Right renal cortex interstitium (tissue), 3 donors: Measurements from ENCODE around the gene PRPF40A. TPM values are rescaled to one million over a fixed set of nuclear protein-coding genes. Genes with fewer than 3 reads are reported as not detected.

Source experiments
- DNase-seq, 3 donors: peaks; one replicate each; pipeline ENCODE4 v3.0.0-alpha.2; 2013; ENCODE audit warnings: low read depth in 3 of 3, low spot score in 2 of 3
- polyA plus RNA-seq, 3 donors: library from polyadenylated mRNA; unstranded; fragments of 120-200 nt; gene quantifications; one replicate each; pipeline ENCODE4 v1.2.1, GENCODE V29; 2013; ENCODE audit not compliant: insufficient read length in 3 of 3

Gene PRPF40A
- polyA plus RNA-seq, 3 donors = 144 to 164 (median 148) TPM

DNA sequence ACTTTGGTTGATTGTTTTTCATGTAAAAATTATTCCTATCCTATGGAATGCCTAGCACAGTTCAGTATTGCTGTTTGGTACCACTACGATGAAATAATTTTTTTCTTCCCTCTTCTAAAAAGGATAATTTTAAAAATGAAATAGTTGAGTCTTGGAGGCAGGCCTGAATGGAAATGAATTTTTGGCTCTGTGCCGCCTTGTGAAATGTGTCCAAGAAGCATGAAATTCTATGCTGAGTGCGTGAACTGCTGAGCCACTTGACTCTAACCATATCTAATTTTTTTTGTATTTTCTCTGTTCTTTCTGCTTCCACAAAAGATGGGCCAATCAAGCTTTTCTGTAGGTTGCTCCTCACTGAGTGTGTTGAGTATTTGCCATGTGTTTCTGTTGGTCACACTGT is 95.0 kb downstream of the PRPF40A start:
- no peak for DNase-seq

DNA sequence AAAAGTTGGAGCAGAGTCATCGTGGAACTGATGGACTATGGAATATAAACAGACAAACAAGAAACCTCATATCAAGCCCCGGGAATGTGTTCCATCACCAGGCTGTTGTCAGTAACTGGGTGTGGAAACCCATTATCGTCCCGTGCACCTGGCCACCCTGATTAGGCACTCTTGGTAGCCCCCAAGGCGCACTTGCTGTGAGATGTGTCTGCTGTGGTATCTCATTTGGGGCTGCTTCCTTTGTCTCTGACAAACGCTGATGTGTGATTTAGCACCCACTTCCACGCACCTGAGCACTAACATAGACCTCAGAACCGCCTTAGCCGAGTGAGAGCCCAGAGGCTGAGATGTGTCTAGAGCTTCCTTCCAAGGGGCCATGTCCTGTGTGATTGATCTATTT is 96.3 kb downstream of the PRPF40A start:
- no peak for DNase-seq

DNA sequence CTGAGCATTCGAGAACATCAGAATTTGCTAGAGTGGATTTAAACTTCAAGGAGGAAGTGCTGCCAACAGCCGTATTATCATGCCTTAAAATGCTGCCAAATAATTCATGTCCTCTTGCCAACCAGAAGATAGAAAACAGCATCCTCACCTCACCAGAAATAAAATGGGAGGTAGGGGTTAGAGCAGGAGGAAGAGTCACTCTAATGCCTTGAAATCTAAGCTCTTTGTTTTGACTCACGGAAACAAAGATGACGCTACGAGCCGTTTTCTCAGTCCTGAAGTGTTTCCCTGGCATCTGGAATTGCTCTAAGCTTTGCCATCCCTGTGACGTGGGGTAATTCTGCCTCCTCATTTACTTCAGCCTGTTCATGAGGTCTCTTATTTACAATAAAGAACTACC is 97.1 kb downstream of the PRPF40A start:
- DNase-seq = no peak

DNA sequence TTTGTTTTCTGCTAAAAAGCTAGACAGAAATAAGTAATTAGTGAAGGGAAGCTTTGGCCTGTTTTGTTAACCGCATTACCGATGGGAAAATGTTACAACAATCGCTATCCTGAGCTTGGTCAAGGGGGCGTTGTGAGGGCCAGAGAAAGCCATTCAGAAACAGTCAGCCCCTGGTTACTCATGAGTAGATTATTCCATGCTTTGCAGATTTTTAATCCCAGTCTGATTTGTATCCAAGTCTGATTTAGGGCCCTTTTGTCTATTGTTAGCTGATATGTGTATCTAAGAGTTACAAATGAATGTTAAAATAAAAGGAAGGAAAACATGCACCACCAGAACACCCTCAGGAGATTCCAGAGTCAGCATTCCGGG is 99.1 kb downstream of the PRPF40A start:
- no peak for DNase-seq

DNA sequence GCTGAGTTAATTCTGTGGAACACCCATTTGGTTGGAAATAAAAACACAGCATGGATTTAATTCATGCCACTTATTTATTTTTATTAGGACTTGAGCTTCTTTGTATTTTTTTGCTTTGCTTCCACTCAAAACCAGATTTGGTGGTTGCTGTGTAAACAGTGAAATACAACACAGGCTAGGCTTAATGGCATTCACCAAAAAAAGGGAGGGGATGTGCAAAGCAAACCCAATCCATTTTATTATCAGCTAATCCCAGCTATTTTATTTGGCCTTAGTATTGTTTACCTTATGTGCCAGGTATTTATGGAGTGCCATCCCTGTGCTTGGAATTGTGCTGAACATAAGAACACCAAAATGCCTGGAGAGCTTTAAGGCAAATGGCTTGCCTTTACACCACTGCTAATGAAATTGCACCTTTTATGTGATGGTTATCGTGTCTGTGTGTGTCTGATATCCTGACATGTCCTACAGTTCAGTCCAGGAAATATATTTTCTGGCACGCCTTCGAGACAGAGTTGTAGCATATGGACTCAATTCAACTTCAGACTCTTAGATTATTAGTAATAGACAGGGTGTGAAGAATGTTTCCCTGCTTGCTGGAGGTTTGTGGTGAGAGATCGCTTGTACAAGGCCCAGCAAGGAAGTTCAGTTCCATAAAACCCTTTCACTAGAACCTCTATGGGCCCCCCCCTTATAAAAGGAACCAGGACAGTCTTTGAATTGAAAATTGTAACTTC is 99.6 kb downstream of the PRPF40A start:
- DNase-seq = no peak

DNA sequence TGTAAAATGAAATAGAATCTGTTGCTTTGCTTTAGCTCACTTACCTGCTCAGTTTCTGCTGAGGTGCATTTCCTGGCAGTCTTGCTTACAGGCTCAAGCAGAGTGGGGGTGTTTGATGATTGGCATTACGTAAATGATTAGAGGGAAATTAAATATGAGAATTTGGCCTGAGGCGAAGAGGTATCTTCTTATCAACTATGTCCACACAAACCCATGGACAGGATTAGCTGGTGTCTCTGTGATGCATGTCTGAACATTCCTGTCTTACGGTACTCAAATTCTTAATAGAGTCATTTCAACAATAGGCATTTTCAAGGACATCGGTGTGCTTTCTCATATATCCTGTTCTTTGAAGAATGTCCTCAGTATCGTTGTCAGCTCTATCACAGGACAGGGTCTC is 102.1 kb downstream of the PRPF40A start:
- no peak for DNase-seq

DNA sequence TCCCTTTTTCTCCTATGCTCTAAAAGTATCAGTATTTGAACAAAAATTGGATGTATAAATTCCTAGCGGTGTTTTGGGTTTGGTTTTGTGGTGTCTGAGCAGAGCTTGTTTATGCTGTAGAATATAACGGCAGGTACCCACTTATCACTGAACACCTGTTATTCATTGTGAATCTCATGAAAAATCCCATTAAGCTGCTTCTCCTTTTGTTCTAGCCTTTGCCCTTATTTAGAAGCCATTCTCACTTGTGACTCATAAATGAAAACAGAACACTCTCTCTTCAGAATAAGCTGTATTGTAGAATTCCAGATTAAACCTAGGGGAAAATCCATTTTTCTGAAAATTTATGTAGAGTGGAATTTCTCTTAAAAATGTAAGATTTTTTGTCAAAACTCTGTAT is 104.0 kb downstream of the PRPF40A start:
- no peak for DNase-seq

DNA sequence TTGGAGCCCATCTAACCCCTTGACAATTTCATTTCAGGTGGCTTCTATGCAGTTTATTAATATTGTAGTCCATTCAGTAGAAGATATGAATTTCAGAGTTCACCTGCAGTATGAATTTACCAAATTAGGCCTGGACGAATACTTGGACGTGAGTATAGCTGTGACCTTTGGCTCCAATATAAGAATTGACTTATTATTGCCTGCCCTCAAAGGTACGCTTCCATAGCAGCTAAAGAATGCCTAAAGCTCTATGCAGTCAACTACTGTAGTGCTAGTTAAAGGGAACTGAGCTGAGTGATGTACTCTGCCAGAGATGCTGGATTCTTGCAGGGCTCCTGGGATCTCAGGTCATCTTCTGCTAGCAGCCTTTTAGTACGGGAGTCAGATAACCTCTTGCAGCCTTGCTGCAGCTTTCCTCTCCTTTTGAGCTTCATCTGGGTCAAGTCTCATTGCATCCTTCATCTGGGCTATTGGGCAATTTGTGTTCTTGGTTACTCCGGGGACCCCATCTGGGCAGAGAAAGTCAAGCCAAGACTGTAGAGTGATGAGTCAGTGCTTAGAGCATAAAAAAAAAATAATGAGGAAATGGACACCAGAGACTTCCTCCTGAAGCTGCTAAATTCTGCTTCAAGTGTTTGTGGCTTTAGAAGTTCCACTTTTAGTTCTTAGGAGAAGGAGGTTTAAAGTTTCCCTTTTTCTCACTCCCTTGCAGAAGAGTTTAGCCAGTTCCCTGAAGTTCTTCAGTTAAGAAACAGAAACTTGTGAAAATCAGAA is 105.6 kb downstream of the PRPF40A start:
- no peak for DNase-seq

DNA sequence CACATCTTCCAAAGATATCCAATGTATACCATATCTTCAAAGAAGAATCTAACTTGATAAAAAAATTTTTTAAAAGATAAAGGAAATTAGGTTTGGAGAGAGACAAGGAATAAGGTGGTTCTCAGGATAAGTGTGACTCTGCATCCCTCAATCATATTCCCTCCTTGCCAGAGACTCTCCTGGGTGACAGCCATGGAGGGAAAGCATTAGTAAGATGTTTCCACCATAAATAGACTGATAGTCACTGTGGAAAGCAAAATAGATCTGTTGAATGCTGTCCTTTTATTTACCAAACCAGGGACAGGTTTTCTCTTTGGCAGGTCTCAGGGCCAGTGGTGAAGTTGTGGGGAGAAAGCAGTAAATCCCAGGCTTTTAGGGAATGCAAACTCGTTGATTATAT is 107.6 kb downstream of the PRPF40A start:
- DNase-seq = no peak

DNA sequence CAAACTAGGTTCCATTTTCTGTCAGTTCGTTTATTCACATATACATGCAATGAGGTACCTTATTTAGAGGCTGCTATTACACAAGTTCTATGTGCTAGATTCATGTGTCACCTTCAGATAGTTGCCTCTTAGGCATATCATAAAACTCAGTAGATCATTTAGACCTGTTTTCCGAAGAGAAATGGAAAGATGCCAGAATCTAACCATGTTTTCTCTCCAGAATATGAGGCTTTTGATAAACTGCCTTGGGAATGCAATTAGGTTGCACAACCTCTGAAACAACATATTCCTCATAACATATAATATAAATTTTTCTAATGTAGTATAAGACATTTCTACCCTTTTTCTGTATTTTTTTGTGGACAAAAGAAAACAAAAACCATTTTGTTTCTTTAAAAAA is 108.1 kb downstream of the PRPF40A start:
- no peak for DNase-seq

DNA sequence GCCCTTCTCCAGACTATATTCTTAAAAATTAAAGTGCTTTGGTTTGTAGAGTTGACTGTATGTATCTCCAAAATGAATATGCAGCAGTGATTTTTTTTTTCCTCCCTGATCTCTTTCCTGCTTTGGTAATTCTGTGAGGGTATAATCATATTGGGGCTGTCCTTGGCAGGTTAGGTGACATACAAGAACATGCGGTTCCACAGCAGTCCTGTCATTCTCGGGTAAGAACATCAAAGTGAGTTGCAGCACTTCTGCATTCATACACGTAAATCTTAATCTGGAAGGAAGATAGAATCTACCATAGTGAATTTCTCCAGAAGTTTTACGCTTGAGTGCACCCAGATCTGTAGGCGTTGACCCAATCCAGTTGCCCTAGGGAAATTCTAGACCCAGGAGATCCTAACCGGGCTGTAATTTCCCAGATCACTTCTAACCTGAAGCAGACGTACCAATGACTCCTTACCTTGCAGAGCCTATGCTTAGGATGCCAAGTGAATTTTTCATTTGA is 109.4 kb downstream of the PRPF40A start:
- DNase-seq = no peak

DNA sequence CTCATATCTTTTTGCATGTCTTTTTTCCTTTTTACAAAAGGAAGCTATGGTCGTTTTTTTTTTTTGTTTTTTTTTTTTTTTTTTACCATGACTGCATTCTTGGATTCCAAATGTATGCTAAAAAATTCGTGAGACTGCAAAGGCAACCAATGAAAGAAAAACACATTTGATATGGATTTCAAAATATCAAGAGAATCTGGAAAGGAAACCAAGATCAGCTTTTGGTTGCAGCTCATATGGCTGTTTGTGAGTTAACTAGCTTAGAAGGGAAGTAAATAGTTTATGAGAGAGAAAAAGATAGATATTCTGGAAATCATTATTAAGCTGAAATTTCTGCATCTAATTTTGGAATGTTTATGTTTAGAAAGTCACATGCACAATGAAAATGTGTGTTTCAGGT is 110.3 kb downstream of the PRPF40A start:
- DNase-seq = no peak

DNA sequence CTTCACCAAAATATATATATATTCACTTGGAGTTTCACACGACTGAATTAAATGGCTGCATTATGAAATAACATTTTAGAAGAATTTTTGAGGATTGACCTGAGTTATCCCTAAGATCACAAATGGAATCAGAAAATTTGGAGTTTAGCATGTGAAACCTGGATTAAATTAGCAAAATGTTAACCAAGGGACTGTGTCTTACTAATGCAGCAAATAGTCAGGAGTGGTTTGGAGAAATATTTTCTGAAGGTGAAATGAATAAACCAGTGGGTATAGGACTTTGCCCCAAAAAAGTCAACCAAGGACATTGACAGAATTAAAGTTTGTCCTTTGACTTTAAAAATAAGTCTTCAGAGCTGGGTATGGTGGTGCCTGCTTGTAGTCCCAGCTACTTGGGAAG is 111.2 kb downstream of the PRPF40A start:
- DNase-seq = no peak

DNA sequence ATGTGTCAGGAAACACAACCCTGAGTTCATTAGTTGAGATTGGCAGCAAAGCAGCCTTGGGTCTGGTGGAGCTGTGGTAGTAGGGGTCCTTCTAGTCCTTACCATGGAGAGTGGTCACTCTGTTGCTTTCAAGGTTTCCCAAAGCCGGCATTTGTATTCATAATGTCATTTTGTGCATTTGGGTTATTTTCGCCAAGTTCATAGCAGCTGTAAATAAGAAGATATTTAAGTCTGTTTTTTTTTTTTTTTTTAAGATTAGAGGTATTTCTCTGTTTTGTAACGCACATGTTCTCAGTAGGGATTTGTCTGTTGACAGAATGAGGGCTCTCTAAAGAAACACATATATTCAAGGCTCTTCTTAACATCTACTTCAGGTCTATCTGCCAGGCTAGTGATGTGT is 114.1 kb downstream of the PRPF40A start:
- DNase-seq = no peak

DNA sequence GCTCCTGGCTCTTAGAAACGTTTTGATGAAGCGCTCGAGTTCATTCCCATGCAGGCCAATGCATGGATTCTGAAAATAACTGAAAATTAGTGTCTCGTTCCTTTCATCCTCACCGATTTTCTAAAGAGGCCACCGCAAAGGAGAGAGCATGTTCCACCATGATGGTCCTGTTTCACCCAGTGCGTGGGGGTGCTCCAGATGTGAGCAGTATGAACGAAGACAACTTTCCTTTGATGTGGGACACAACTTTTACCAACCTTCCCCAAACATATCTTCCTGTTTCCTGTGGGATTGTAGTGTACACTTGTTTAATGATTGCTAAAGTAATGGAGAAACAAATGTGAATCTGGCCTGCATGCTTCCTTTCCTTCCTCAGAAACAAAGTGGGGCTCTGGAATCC is 114.5 kb downstream of the PRPF40A start:
- no peak for DNase-seq

Other genes starting within 250 kb of the PRPF40A start
- gene ARL6IP6, start 1.2 kb upstream of the PRPF40A start, polyA plus RNA-seq = 10 to 100 TPM; 61.9 to 72.6 (median 66.6) TPM